Measurements from ENCODE around the gene FAIM2. TPM values are rescaled to one million over a fixed set of nuclear protein-coding genes. Genes with fewer than 3 reads are reported as not detected.

FAIM2 gene
- total RNA-seq, 1 donor from 2014 or later = 0.04 TPM

DNA sequence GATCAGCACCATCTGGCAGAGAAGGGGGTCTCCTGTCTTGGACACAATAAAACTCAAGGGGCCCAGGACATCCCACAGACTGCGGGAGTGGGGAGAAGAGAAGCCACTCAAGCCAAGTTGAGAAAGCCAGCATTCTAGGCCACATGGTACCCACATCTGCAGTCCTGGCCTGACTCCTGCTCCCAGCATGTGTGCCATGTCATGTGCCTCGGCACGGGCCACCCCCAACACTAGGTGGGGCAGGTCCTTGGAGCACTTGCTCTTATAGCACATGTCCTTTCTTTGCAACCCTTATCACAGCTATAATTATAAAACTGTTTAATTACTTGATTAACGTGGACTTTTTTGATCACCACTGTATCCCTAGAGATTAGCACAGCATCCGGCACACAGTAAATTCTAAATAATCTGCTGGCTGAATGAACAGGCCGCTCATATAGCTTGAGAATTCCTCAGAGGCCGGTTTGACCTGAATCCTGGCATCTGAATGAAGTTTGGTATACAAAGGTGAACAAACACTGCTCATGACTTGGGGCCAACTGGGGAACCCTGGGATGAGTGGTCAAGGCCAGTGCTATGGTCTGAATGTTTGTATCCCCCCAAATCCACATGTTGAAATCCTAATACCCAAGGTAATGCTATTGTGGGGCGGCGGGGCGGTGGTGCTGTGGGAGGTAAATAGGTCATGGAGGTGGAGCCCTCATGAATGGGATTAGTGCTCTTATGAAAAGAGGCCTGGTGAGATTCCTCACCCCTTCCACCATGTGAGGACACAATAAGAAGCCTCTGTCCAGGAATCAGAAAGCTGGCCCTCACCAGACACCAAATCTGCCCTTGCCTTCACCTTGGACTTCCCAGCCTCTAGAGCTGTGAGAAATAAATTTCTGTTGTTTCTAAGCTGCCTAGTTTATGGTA lies 82.1 kb downstream of the FAIM2 start:
- ATAC-seq = no peak

DNA sequence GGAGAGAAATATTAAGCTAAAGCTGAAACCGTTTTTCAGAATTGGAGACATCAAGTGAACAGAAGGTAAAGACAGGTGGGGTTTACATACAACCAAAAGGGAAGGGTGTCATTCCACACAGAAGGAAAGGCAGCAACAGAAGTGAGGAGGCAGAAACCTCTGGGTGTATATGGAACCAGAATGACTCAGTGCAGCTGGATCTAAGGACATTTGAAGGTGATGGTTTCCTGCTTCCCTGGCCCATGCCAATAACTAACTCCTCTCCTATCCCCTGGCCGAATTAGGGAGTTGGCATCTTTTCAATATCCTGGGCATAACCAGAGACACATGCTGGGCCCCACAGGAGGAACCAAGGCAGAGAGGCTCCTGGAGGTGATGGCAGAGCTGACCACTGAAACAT lies 83.9 kb downstream of the FAIM2 start:
- ATAC-seq = no peak

GRCh38 chr12:49818241-49818895 lies 85.3 kb downstream of the FAIM2 start:
- no peak for ATAC-seq

Other genes with a start within 250 kb of the FAIM2 start
- 3.0 TPM for gene FMNL3, start 196.5 kb downstream of the FAIM2 start, total RNA-seq
- 386 TPM for gene TMBIM6, start 162.3 kb downstream of the FAIM2 start, total RNA-seq
- 3.9 TPM for gene NCKAP5L, start 75.5 kb downstream of the FAIM2 start, total RNA-seq
- gene BCDIN3D, start 60.8 kb downstream of the FAIM2 start, total RNA-seq = 3.9 TPM
- gene AQP2, start 46.8 kb upstream of the FAIM2 start, total RNA-seq = not detected
- gene AQP5, start 58.0 kb upstream of the FAIM2 start, total RNA-seq = 1.3 TPM
- not detected for gene AQP6, start 69.0 kb upstream of the FAIM2 start, total RNA-seq
- gene RACGAP1, start 121.6 kb upstream of the FAIM2 start, total RNA-seq = 47.6 TPM
- gene ASIC1, start 153.7 kb upstream of the FAIM2 start, total RNA-seq = 2.1 TPM
- gene SMARCD1, start 181.4 kb upstream of the FAIM2 start, total RNA-seq = 28.8 TPM
- 0.56 TPM for gene GPD1, start 200.1 kb upstream of the FAIM2 start, total RNA-seq
- gene COX14, start 208.3 kb upstream of the FAIM2 start, total RNA-seq = 37.9 TPM

Data from esophagus mucosa (tissue), 1 donor.